SK-N-SH (cell line): ENCODE data around the gene STC2. TPM values are rescaled to one million over a fixed set of nuclear protein-coding genes. Genes with fewer than 3 reads are reported as not detected.

ENCODE experiments used
- CTCF ChIA-PET: fragments of 300-600, 350-600 bp; formaldehyde crosslinking; extraction: SDS; loops from one replicate; lab custom pipeline; 2021; lab: Yijun Ruan, JAX
- POLR2A ChIA-PET: fragments of 350-600 bp; sonication (Branson Sonifier 250); formaldehyde crosslinking; extraction: SDS; loops from one replicate; lab custom pipeline; 2020; ENCODE audit warnings: antibody characterized with exemption, inconsistent platforms; lab: Yijun Ruan, JAX
- DNase-seq: peaks from one replicate; pipeline ENCODE4 v3.0.0; 2012
- H2AFZ ChIP-seq: fragments of 200-600 bp; sonication (generic); 2 replicates; pipeline ENCODE4 v1.8.1; 2016; ENCODE audit warnings: antibody characterized with exemption, mild to moderate bottlenecking, low read depth
- H3F3A ChIP-seq: fragments of 200-600 bp; sonication (generic); replicated peaks from 2 replicates; pipeline ENCODE3; 2016; ENCODE audit warnings: antibody characterized with exemption, mild to moderate bottlenecking; ENCODE audit not compliant: insufficient read depth
- H3K27ac ChIP-seq, 2 experiments: fragments of 200-500 bp in 1 of 2; fragments of 200-600 bp in 1 of 2; sonication (Bioruptor generic) in 1 of 2; sonication (generic), shearing (Covaris generic) in 1 of 2; 2 replicates each; pipeline versions ENCODE4 v1.5.1 to v1.6.1; 2014 to 2016; ENCODE audit warnings: low read depth in 2 of 2, inconsistent platforms in 1 of 2, low read length in 1 of 2, mild to moderate bottlenecking in 1 of 2, mixed read lengths in 1 of 2
- H3K27me3 ChIP-seq: fragments of 200-600 bp; sonication (generic), shearing (Covaris generic); 2 replicates; pipeline ENCODE4 v1.6.1; 2016; ENCODE audit warnings: mixed run types; ENCODE audit not compliant: insufficient read depth
- H3K36me3 ChIP-seq, 2 experiments: fragments of 200-500 bp in 1 of 2; fragments of 200-600 bp in 1 of 2; sonication (Bioruptor generic) in 1 of 2; sonication (generic) in 1 of 2; replicated peaks in 1 of 2; 2 replicates each; pipeline versions ENCODE3 to v1.5.1; 2014 to 2016; ENCODE audit warnings: low read length in 1 of 2, mild to moderate bottlenecking in 1 of 2; ENCODE audit not compliant: insufficient read depth in 2 of 2, control insufficient read depth in 1 of 2
- H3K4me1 ChIP-seq, 2 experiments: fragments of 200-500 bp in 1 of 2; fragments of 200-600 bp in 1 of 2; sonication (Bioruptor generic) in 1 of 2; sonication (generic), shearing (Covaris generic) in 1 of 2; 2 replicates each; pipeline versions ENCODE4 v1.5.1 to v1.6.1; 2014 to 2016; ENCODE audit warnings: low read depth in 1 of 2, low read length in 1 of 2, mixed run types in 1 of 2; ENCODE audit not compliant: insufficient read depth in 2 of 2, control insufficient read depth in 1 of 2
- H3K4me2 ChIP-seq: fragments of 200-600 bp; sonication (generic), shearing (Covaris generic); 2 replicates; pipeline ENCODE4 v1.6.1; 2017; ENCODE audit warnings: mixed run types
- H3K4me3 ChIP-seq, 2 experiments: fragments of 200-500 bp in 1 of 2; fragments of 200-600 bp in 1 of 2; sonication (Bioruptor generic) in 1 of 2; sonication (generic), shearing (Covaris generic) in 1 of 2; 2 replicates each; pipeline versions ENCODE4 v1.5.1 to v1.8.1; 2014 to 2016; ENCODE audit warnings: low read depth in 2 of 2, inconsistent platforms in 1 of 2, low read length in 1 of 2, mild to moderate bottlenecking in 1 of 2, mixed read lengths in 1 of 2, moderate library complexity in 1 of 2
- H3K79me2 ChIP-seq: fragments of 200-600 bp; sonication (generic); 2 replicates; pipeline ENCODE4 v1.8.1; 2017; ENCODE audit warnings: mild to moderate bottlenecking; ENCODE audit not compliant: insufficient read depth
- H3K9ac ChIP-seq: fragments of 200-600 bp; sonication (generic); 2 replicates; pipeline ENCODE4 v1.6.1; 2017; ENCODE audit warnings: mixed run types
- H3K9me2 ChIP-seq: fragments of 200-600 bp; sonication (generic); 2 replicates; pipeline ENCODE4 v1.6.1; 2017; ENCODE audit warnings: mixed run types
- H3K9me3 ChIP-seq: fragments of 200-600 bp; sonication (generic); 2 replicates; pipeline ENCODE4 v1.6.1; 2017; ENCODE audit warnings: mixed run types, mild to moderate bottlenecking, moderate library complexity
- H4K20me1 ChIP-seq: fragments of 200-600 bp; sonication (generic); 2 replicates; pipeline ENCODE4 v1.6.1; 2017; ENCODE audit warnings: mild to moderate bottlenecking, mixed run types; ENCODE audit not compliant: insufficient read depth
- CHD2 ChIP-seq: fragments of 150-350 bp; IDR thresholded peaks from 2 replicates; pipeline ENCODE4 v1.6.1; 2018; ENCODE audit warnings: low read length; ENCODE audit not compliant: partially characterized antibody
- CTCF ChIP-seq: fragments of 200-600 bp; sonication (generic); IDR thresholded peaks from 2 replicates; pipeline ENCODE4 v1.6.1; 2017; ENCODE audit warnings: antibody characterized with exemption, mild to moderate bottlenecking, moderate library complexity
- ELF1 ChIP-seq: IDR thresholded peaks from 2 replicates; pipeline ENCODE4 v1.4.0; 2012
- EP300 ChIP-seq, 2 experiments: IDR thresholded peaks; 2 replicates each; pipeline versions ENCODE4 v1.4.0 to v1.6.1; 2012; ENCODE audit warnings: borderline replicate concordance in 1 of 2, low read depth in 1 of 2, low read length in 1 of 2
- EZH2phosphoT487 ChIP-seq: fragments of 200-600 bp; sonication (generic); IDR thresholded peaks from 2 replicates; pipeline ENCODE4 v1.6.1; 2017; ENCODE audit warnings: low read depth, mixed run types, mild to moderate bottlenecking, antibody characterized with exemption, moderate library complexity, borderline replicate concordance
- FOSL2 ChIP-seq: IDR thresholded peaks from 2 replicates; pipeline ENCODE4 v1.4.0; 2012; ENCODE audit warnings: low read depth, mild to moderate bottlenecking, moderate library complexity, borderline replicate concordance
- FOXM1 ChIP-seq: IDR thresholded peaks from 2 replicates; pipeline ENCODE4 v1.4.0; 2012; ENCODE audit warnings: low read depth, mild to moderate bottlenecking
- MAX ChIP-seq: IDR thresholded peaks from 2 replicates; pipeline ENCODE4 v1.4.0; 2012; ENCODE audit warnings: low read depth
- MEF2A ChIP-seq: IDR thresholded peaks from 2 replicates; pipeline ENCODE4 v1.4.0; 2012; ENCODE audit warnings: low read depth, borderline replicate concordance
- POLR2AphosphoS5 ChIP-seq: IDR thresholded peaks from 2 replicates; pipeline ENCODE4 v1.6.1; 2012; ENCODE audit warnings: low read depth, low read length
- RAD21 ChIP-seq: IDR thresholded peaks from 2 replicates; pipeline ENCODE4 v1.6.1; 2012; ENCODE audit warnings: mild to moderate bottlenecking, low read length
- SMC3 ChIP-seq: IDR thresholded peaks from 2 replicates; pipeline ENCODE4 v1.6.1; 2012; ENCODE audit warnings: low read depth, low read length, improper control_type of control experiment
- TCF12 ChIP-seq: IDR thresholded peaks from 2 replicates; pipeline ENCODE4 v1.4.0; 2012
- USF1 ChIP-seq: IDR thresholded peaks from 2 replicates; pipeline ENCODE4 v1.4.0; 2012; ENCODE audit warnings: low read depth, borderline replicate concordance
- YY1 ChIP-seq: IDR thresholded peaks from 2 replicates; pipeline ENCODE4 v1.4.0; 2012; ENCODE audit warnings: low read depth, mild to moderate bottlenecking
- ZBTB33 ChIP-seq: IDR thresholded peaks from 2 replicates; pipeline ENCODE4 v1.4.0; 2012; ENCODE audit warnings: low read depth, borderline replicate concordance
- WGBS: methylation state at CpG from one replicate; pipeline ENCODE4 v1.1.6; 2017; ENCODE audit warnings: low lambda C conversion rate; 5-methylcytosine and 5-hydroxymethylcytosine counted together
- polyA plus RNA-seq, 3 experiments: library from polyadenylated mRNA; depleted of rRNA; stranded (reverse); fragments of >200 nt; gene quantifications; 2 replicates each; pipeline ENCODE4 v1.2.3, GENCODE V29; 2012

The STC2 gene
- polyA plus RNA-seq, 1 of the 3 experiments (the other 2 are of a cell fraction) = 5.9 TPM

GRCh38 chr5:173329491-173330337 is 1.5 kb upstream of the STC2 start:
- H4K20me1 ChIP-seq = no peaks in the 10 kb centered on the region
- no peaks in the 10 kb centered on the region for H3K9me2 ChIP-seq
- peak overlapping the region in 1 of 2 experiments; percentile 53; a peak in 1 of 4 replicates for H3K27ac ChIP-seq
- H3K9me3 ChIP-seq = no peaks in the 10 kb centered on the region
- no peak for TF ChIP-seq CTCF
- TF ChIP-seq CHD2 = peak; percentile 13
- peak; percentile 18; the same call in 1 of the 2 replicates for TF ChIP-seq USF1
- no peak for TF ChIP-seq YY1
- no peak for TF ChIP-seq RAD21
- no peak for TF ChIP-seq POLR2AphosphoS5
- TF ChIP-seq FOSL2 = no peak
- TF ChIP-seq TCF12 = no peak
- no peak for TF ChIP-seq EP300 (IDR thresholded peaks at IDR 0.05; ENCODE audit: borderline replicate concordance in 1 of 2, low read depth in 1 of 2, low read length in 1 of 2)
- TF ChIP-seq SMC3 = no peak
- no peak for TF ChIP-seq FOXM1
- TF ChIP-seq ELF1 = no peak
- no peak for TF ChIP-seq ZBTB33
- TF ChIP-seq MEF2A = no peak
- no peak for TF ChIP-seq MAX
- TF ChIP-seq EZH2phosphoT487 = no peak
- H3K9ac ChIP-seq = peak overlapping the region; percentile 42; the same call in 1 of the 2 replicates
- H2AFZ ChIP-seq = peak overlapping the region; percentile 69
- peaks cover 4 to 39% of the 10 kb centered on the region in 2 experiments; a peak in 3 of 4 replicates for H3K4me1 ChIP-seq
- ChIA-PET POLR2A (interaction anchor here (1.0 to 6.0 kb wide), 5 partner anchors 9 to 273 kb away, joined by 4 to 40 read pairs (median 6); no protein-coding TSS in a partner anchor), CTCF (interaction anchor here (0.6 to 13.7 kb wide), 11 partner anchors 13 to 643 kb away, joined by 3 to 503 read pairs (median 5); partner anchors contain the start of gene ATP6V0E1)
- DNase-seq = peak; percentile 81
- H3K4me2 ChIP-seq = peak overlapping the region; percentile 75
- WGBS = 72% methylated on average over 22 of the region's 77 CpGs
- no peaks in the 10 kb centered on the region for H3K27me3 ChIP-seq
- H3K36me3 ChIP-seq = no peaks in the 10 kb centered on the region
- peaks cover 28% of the 10 kb centered on the region for H3F3A ChIP-seq
- H3K4me3 ChIP-seq = peak overlapping the region; percentile 57
- peaks cover 16% of the 10 kb centered on the region for H3K79me2 ChIP-seq
